Kidney (tissue), 14 donors: ENCODE results near the gene RIBC1. TPM values are rescaled to one million over a fixed set of nuclear protein-coding genes. Genes with fewer than 3 reads are reported as not detected.

ENCODE experiments used
- DNase-seq, 5 donors: peaks; one replicate each; pipeline ENCODE4 v3.0.0-alpha.2; 2013 to 2020
- FAIRE-seq: peaks from 2 replicates; lab custom pipeline; 2012; peaks lifted over from hg19 to GRCh38; lab: Jason Lieb, UNC
- H3K27ac ChIP-seq, 2 donors: one replicate each; pipeline ENCODE4 v1.7.0; 2013; ENCODE audit warnings: low read depth in 2 of 2, low read length in 2 of 2, inconsistent platforms in 1 of 2
- H3K27me3 ChIP-seq: one replicate; pipeline ENCODE4 v1.7.1; 2013; ENCODE audit warnings: low read length, inconsistent platforms; ENCODE audit not compliant: control insufficient read depth, insufficient read depth
- H3K36me3 ChIP-seq, 3 donors: one replicate each; pipeline versions ENCODE4 v1.7.0 to v1.7.1; 2013; ENCODE audit warnings: low read length in 3 of 3, control low read depth in 1 of 3, inconsistent platforms in 1 of 3; ENCODE audit not compliant: insufficient read depth in 3 of 3, control insufficient read depth in 2 of 3
- H3K4me1 ChIP-seq, 3 donors: one replicate each; pipeline versions ENCODE4 v1.7.0 to v1.7.1; 2013; ENCODE audit warnings: low read length in 3 of 3, inconsistent platforms in 1 of 3, low read depth in 1 of 3; ENCODE audit not compliant: control insufficient read depth in 2 of 3, insufficient read depth in 2 of 3
- H3K4me3 ChIP-seq, 3 donors: one replicate each; pipeline versions ENCODE4 v1.7.0 to v1.8.1; 2013; ENCODE audit warnings: low read length in 3 of 3, control low read depth in 1 of 3, inconsistent platforms in 1 of 3
- H3K9ac ChIP-seq, 3 donors: one replicate each; pipeline versions ENCODE4 v1.7.0 to v1.7.1; 2013; ENCODE audit warnings: low read length in 3 of 3, control low read depth in 1 of 3, inconsistent platforms in 1 of 3
- H3K9me3 ChIP-seq, 3 donors: one replicate each; pipeline versions ENCODE4 v1.7.0 to v1.7.1; 2013; ENCODE audit warnings: low read length in 3 of 3, control low read depth in 1 of 3, inconsistent platforms in 1 of 3; ENCODE audit not compliant: control insufficient read depth in 2 of 3, insufficient read depth in 1 of 3
- CTCF ChIP-seq: IDR thresholded peaks from 3 replicates; pipeline ENCODE4 v1.5.1; 2012; ENCODE audit warnings: mild to moderate bottlenecking, moderate library complexity, borderline replicate concordance; ENCODE audit not compliant: insufficient read depth; ENCODE audit errors: extremely low read depth
- intact Hi-C: fragments of 100-400 bp; cut with DNase I; formaldehyde crosslinking; loops from one replicate; pipeline ENCODE4 v1.11.1; 2022
- polyA plus RNA-seq: library from polyadenylated mRNA; stranded (reverse); fragments of 350-450 nt; fragmentation: Illumina TruSeq; extraction: RNeasy Lipid Tissue Mini Kit (QIAGEN cat#74804); gene quantifications from one replicate; pipeline ENCODE4 v1.2.3, GENCODE V29; 2014; ENCODE audit warnings: low read depth, low replicate concordance; ENCODE audit not compliant: insufficient read depth
- total RNA-seq: library from RNA; stranded (reverse); fragmentation: NEBNext Ultra II Directional; extraction: Animal tissue kit (Norgen Biotek cat#: 25700); gene quantifications from one replicate; pipeline ENCODE4 v1.2.1, GENCODE V29; 2021
- donor health status: control.
- donor health status: control.
- donor health status: control.
- donor health status: control.
- donor health status: control.
- donor health status: DM: yes; HTN: yes; CAD: no.
- donor health status: Normal renal cell carcinoma (clear cell type).

RIBC1 gene
- total and polyA plus RNA-seq, 2 donors from 2014 or later, result 2.5 to 6.4 TPM

DNA sequence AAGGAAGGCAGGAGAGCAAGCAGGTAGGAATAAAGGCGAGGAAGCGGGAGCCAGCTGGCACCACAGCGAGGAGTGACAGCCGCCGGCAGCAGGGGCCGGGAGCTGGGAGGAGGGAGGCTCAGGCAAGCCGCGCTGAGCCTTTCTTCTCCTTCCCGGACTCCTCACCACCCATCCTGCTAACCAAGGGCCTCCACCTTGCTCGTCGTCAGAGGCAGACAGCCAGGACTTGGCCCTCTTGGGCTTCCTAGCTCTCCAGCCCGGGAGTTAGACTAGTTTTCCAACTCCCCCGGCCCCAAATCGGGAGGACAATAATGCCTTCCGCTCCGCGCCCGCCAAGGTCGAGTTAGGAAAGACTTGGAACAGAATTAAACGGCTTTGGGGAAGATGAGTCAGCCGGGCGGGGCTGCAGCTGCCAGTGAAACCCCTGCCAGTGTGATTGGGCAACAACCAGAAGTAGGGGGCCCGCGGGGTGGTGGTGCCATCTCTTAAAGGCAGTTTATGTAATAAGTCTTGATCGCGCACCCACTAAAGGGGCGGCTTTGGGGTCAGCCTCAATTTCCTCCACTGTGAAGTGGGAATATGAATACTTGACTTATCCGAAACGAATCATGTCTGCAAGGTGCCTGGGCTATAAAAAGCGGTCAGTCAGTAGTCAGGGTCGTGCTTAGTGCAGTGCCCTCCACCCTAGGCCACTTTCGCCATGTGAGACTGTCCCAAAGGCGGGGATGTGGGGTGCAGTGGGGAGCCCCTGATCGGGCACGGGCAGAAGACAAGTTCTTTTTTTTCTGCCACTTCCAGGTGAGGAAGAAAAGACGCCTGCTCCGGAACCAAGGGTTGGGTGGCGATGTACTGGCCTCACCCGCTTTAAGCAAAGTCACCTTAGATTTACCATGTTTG lies 18.2 kb downstream of the RIBC1 start:
- no peaks in the 10 kb centered on the region for H3K36me3 ChIP-seq
- intact Hi-C loops, result loop anchor here (10.0 kb wide), 1 partner anchor 116 kb away; no protein-coding TSS in a partner anchor
- peak overlapping the region; percentile 17 to 56 (median 32) for H3K4me3 ChIP-seq
- H3K9me3 ChIP-seq, result no peaks in the 10 kb centered on the region
- FAIRE-seq, result no peak
- no peak for TF ChIP-seq CTCF
- no peak overlapping the region for H3K9ac ChIP-seq
- H3K4me1 ChIP-seq, result peaks cover 0 to 4% (median 0%) of the 10 kb centered on the region in 3 donors
- no peak overlapping the region for H3K27ac ChIP-seq
- peaks cover 18% of the 10 kb centered on the region for H3K27me3 ChIP-seq
- peak in 2 of 5 donors; percentile 28 to 82 for DNase-seq

- intact Hi-C loops, result loop anchor here (10.0 kb wide), 1 partner anchor 117 kb away; no protein-coding TSS in a partner anchor
- peak; percentile 72 to 90 (median 81) for DNase-seq
- peaks cover 18% of the 10 kb centered on the region for H3K27me3 ChIP-seq
Observed at GRCh38 chrX:53441531-53442321, 19.1 kb downstream of the RIBC1 start.

DNA sequence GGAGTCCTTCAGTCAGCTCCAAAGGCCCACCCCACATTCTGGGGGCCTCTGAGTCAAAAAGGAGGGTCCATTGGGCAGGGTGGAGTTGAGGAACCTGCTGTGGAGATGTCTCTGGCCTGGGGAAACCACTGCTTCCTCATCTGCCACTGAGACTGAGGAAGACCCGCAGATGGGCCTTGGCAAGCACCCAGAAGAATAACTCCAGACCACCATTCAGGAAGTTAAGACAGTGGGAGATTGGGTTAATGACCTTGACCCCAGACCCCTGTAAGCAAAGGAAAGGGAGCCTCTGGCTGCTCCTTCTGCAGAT lies 19.6 kb downstream of the RIBC1 start:
- no peaks in the 10 kb centered on the region for H3K36me3 ChIP-seq
- no peak overlapping the region for H3K9ac ChIP-seq
- no peak overlapping the region for H3K27ac ChIP-seq
- peaks cover 18% of the 10 kb centered on the region for H3K27me3 ChIP-seq
- FAIRE-seq, result no peak
- DNase-seq, result no peak
- peak overlapping the region in 1 of 3 donors; percentile 56 for H3K4me3 ChIP-seq
- H3K9me3 ChIP-seq, result no peaks in the 10 kb centered on the region
- peaks cover 0 to 4% (median 0%) of the 10 kb centered on the region in 3 donors for H3K4me1 ChIP-seq
- no peak for TF ChIP-seq CTCF
- intact Hi-C loops, result loop anchor here (10.0 kb wide), 1 partner anchor 117 kb away; no protein-coding TSS in a partner anchor

More at GRCh38 chrX:53441531-53442321, 19.1 kb downstream of the RIBC1 start:
- TF ChIP-seq CTCF, result no peak
- no peaks in the 10 kb centered on the region for H3K36me3 ChIP-seq
- H3K27ac ChIP-seq, result no peak overlapping the region
- H3K9me3 ChIP-seq, result no peaks in the 10 kb centered on the region
- peak overlapping the region in 1 of 3 donors; percentile 22 for H3K9ac ChIP-seq
- peak overlapping the region; percentile 50 to 72 (median 56) for H3K4me3 ChIP-seq
- FAIRE-seq, result no peak
- H3K4me1 ChIP-seq, result peaks cover 0 to 4% (median 0%) of the 10 kb centered on the region in 3 donors
